ENCODE results near the gene OR4D11.

The OR4D11 gene

DNA sequence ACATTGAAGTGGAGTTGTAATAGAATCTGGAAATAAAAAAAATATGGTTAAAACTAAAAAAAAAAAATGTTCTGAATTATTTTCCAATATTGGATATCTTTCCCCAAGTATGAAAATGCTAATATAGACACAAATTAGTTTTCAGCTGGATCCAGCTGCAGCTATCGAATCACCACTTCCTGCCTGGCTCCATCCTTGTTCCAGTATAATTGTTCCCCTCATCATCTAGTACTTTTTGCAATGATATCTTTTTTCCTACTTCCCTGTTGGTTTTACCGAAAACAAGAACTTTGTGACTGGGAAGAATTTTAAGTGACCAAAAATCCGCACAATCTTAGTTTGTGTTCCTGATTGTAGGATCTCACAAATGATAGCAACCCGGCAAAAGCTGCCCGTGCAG lies 17.4 kb downstream of the OR4D11 start:
- no peaks in the 10 kb centered on the region for H3K9me3 ChIP-seq (ENCODE audit: control insufficient read depth, low read length)
- no peak overlapping the region for H3K23ac ChIP-seq (ENCODE audit: low read length in 2 of 2)
- no peak overlapping the region for H2BK120ac ChIP-seq (ENCODE audit: low read depth, low read length)
- H3K79me1 ChIP-seq (replicated peaks; ENCODE audit: low read length, poor library complexity, severe bottlenecking) = no peaks in the 10 kb centered on the region
- no peak overlapping the region for H2AFZ ChIP-seq (ENCODE audit: low read depth, low read length)
- 94% methylated on average over 5 of the region's 5 CpGs for WGBS
- H3K4me2 ChIP-seq (ENCODE audit: low read length, poor library complexity, severe bottlenecking) = no peak overlapping the region
- no peak overlapping the region for H3K4me3 ChIP-seq (ENCODE audit: insufficient read depth in 1 of 2, low read depth in 1 of 2, low read length in 2 of 2)
- H3K9ac ChIP-seq (ENCODE audit: low read length) = no peak overlapping the region
- no peak for DNase-seq
- H3K27ac ChIP-seq (ENCODE audit: low read length, poor library complexity, severe bottlenecking) = no peak overlapping the region
- H3K14ac ChIP-seq (ENCODE audit: low read length in 2 of 2) = no peak overlapping the region
- H2BK12ac ChIP-seq (ENCODE audit: low read length in 2 of 2) = no peak overlapping the region
- no peak overlapping the region for H2BK5ac ChIP-seq (ENCODE audit: low read depth, low read length, poor library complexity, severe bottlenecking)
- no peaks in the 10 kb centered on the region for H3K36me3 ChIP-seq (ENCODE audit: control insufficient read depth in 1 of 2, insufficient read depth in 2 of 2, low read depth in 1 of 2, low read length in 2 of 2)
- H3K27me3 ChIP-seq (ENCODE audit: control insufficient read depth in 1 of 2, insufficient read depth in 1 of 2, low read length in 2 of 2) = peaks cover 0 to 12% of the 10 kb centered on the region in 2 experiments
- H4K8ac ChIP-seq (ENCODE audit: low read length) = no peak overlapping the region
- no peak overlapping the region for H3K18ac ChIP-seq (ENCODE audit: low read depth in 1 of 2, low read length in 2 of 2)
- no peak overlapping the region for H3K4ac ChIP-seq (ENCODE audit: low read depth in 1 of 2, low read length in 2 of 2)
- H4K91ac ChIP-seq (ENCODE audit: low read length) = no peak overlapping the region
- H3K4me1 ChIP-seq (ENCODE audit: control insufficient read depth, insufficient read depth, low read depth, low read length) = no peaks in the 10 kb centered on the region
- no peak overlapping the region for H2BK15ac ChIP-seq (ENCODE audit: low read depth, poor library complexity, severe bottlenecking)
- H2AK5ac ChIP-seq (ENCODE audit: low read length, severe bottlenecking) = no peak overlapping the region

DNA sequence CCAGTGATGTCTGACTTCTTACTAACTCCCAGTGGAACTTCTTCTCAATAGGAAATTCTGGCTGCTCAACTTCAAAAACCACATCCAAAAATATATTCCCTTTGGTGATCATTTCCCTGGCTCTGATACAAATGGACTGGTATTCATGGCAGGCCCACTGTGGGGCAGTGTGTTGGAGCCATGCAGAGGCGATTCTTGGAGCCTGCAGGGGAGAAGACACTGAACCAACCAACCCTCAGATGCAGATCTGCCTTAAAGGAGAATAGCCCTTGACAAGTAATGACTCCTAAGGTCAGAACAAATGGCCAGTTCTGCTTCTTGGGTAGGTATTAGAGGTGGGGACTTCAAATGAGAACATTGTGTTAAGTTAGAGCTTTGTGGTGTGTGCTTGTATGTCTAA lies 20.2 kb downstream of the OR4D11 start:
- 25% methylated on average over 1 of the region's 1 CpG for WGBS

GRCh38 chr11:59528711-59529110 lies 25.3 kb downstream of the OR4D11 start:
- Histone ChIP-seq H2AK5ac (ENCODE audit: low read length, severe bottlenecking) (no peak overlapping the region), H2BK15ac (ENCODE audit: low read depth, poor library complexity, severe bottlenecking) (no peak overlapping the region), H2BK120ac (ENCODE audit: low read depth, low read length) (no peak overlapping the region), H3K14ac (ENCODE audit: low read length in 2 of 2) (no peak overlapping the region), H3K9ac (ENCODE audit: low read length) (no peak overlapping the region), H3K4me3 (ENCODE audit: insufficient read depth in 1 of 2, low read depth in 1 of 2, low read length in 2 of 2) (no peak overlapping the region), H3K9me3 (ENCODE audit: control insufficient read depth, low read length) (no peaks in the 10 kb centered on the region), H2BK5ac (ENCODE audit: low read depth, low read length, poor library complexity, severe bottlenecking) (no peak overlapping the region), H3K23ac (ENCODE audit: low read length in 2 of 2) (no peak overlapping the region), H4K91ac (ENCODE audit: low read length) (no peak overlapping the region), H3K4me2 (ENCODE audit: low read length, poor library complexity, severe bottlenecking) (no peak overlapping the region), H3K4ac (ENCODE audit: low read depth in 1 of 2, low read length in 2 of 2) (no peak overlapping the region), H3K4me1 (ENCODE audit: control insufficient read depth, insufficient read depth, low read depth, low read length) (no peaks in the 10 kb centered on the region), H3K27me3 (ENCODE audit: control insufficient read depth in 1 of 2, insufficient read depth in 1 of 2, low read length in 2 of 2) (peaks cover 0 to 15% of the 10 kb centered on the region in 2 experiments), H3K36me3 (ENCODE audit: control insufficient read depth in 1 of 2, insufficient read depth in 2 of 2, low read depth in 1 of 2, low read length in 2 of 2) (no peaks in the 10 kb centered on the region), H3K79me1 (replicated peaks; ENCODE audit: low read length, poor library complexity, severe bottlenecking) (no peaks in the 10 kb centered on the region), H3K27ac (ENCODE audit: low read length, poor library complexity, severe bottlenecking) (no peak overlapping the region), H4K8ac (ENCODE audit: low read length) (no peak overlapping the region), H2BK12ac (ENCODE audit: low read length in 2 of 2) (no peak overlapping the region), H3K18ac (ENCODE audit: low read depth in 1 of 2, low read length in 2 of 2) (no peak overlapping the region), H2AFZ (ENCODE audit: low read depth, low read length) (no peak overlapping the region)
- 39% methylated on average over 7 of the region's 7 CpGs for WGBS
- no peak for DNase-seq

More for the DNA sequence above, 20.2 kb downstream of the OR4D11 start:
- H2AK5ac ChIP-seq (ENCODE audit: low read length, severe bottlenecking) = no peak overlapping the region
- no peak overlapping the region for H4K8ac ChIP-seq (ENCODE audit: low read length)
- no peaks in the 10 kb centered on the region for H3K4me1 ChIP-seq (ENCODE audit: control insufficient read depth, insufficient read depth, low read depth, low read length)
- no peak overlapping the region for H2BK12ac ChIP-seq (ENCODE audit: low read length in 2 of 2)
- H3K9ac ChIP-seq (ENCODE audit: low read length) = no peak overlapping the region
- DNase-seq = no peak
- no peaks in the 10 kb centered on the region for H3K9me3 ChIP-seq (ENCODE audit: control insufficient read depth, low read length)
- H3K23ac ChIP-seq (ENCODE audit: low read length in 2 of 2) = no peak overlapping the region
- no peak overlapping the region for H3K4ac ChIP-seq (ENCODE audit: low read depth in 1 of 2, low read length in 2 of 2)
- no peaks in the 10 kb centered on the region for H3K79me1 ChIP-seq (replicated peaks; ENCODE audit: low read length, poor library complexity, severe bottlenecking)
- H2AFZ ChIP-seq (ENCODE audit: low read depth, low read length) = no peak overlapping the region
- H4K91ac ChIP-seq (ENCODE audit: low read length) = no peak overlapping the region
- H2BK120ac ChIP-seq (ENCODE audit: low read depth, low read length) = no peak overlapping the region
- H2BK5ac ChIP-seq (ENCODE audit: low read depth, low read length, poor library complexity, severe bottlenecking) = no peak overlapping the region
- no peak overlapping the region for H2BK15ac ChIP-seq (ENCODE audit: low read depth, poor library complexity, severe bottlenecking)
- H3K14ac ChIP-seq (ENCODE audit: low read length in 2 of 2) = no peak overlapping the region
- no peak overlapping the region for H3K4me2 ChIP-seq (ENCODE audit: low read length, poor library complexity, severe bottlenecking)
- H3K36me3 ChIP-seq (ENCODE audit: control insufficient read depth in 1 of 2, insufficient read depth in 2 of 2, low read depth in 1 of 2, low read length in 2 of 2) = no peaks in the 10 kb centered on the region
- H3K18ac ChIP-seq (ENCODE audit: low read depth in 1 of 2, low read length in 2 of 2) = no peak overlapping the region
- peaks cover 0 to 15% of the 10 kb centered on the region in 2 experiments for H3K27me3 ChIP-seq (ENCODE audit: control insufficient read depth in 1 of 2, insufficient read depth in 1 of 2, low read length in 2 of 2)
- no peak overlapping the region for H3K4me3 ChIP-seq (ENCODE audit: insufficient read depth in 1 of 2, low read depth in 1 of 2, low read length in 2 of 2)
- H3K27ac ChIP-seq (ENCODE audit: low read length, poor library complexity, severe bottlenecking) = no peak overlapping the region

DNA sequence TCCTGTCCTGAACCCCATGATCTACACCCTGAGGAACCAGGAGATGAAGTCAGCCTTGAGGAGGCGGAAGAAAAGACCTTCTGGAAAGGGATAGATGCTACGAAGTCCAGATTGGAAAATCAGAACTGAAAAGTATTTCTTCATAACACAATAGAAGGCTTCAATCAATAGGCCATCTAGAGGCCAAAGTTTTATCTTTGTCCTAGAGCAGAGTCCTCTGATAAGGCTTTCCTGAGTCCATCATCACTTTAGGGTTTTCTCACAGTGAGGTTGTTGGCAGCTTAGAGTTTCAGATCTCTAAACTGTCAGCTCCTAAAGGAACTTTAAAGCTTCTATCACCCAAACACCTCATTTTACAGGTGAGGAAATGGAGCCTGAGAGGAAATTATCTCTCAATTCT lies 29.2 kb downstream of the OR4D11 start:
- H2BK120ac ChIP-seq (ENCODE audit: low read depth, low read length) = no peak overlapping the region
- H4K91ac ChIP-seq (ENCODE audit: low read length) = no peak overlapping the region
- H3K9me3 ChIP-seq (ENCODE audit: control insufficient read depth, low read length) = no peaks in the 10 kb centered on the region
- no peaks in the 10 kb centered on the region for H3K79me1 ChIP-seq (replicated peaks; ENCODE audit: low read length, poor library complexity, severe bottlenecking)
- H4K8ac ChIP-seq (ENCODE audit: low read length) = no peak overlapping the region
- no peak overlapping the region for H3K4ac ChIP-seq (ENCODE audit: low read depth in 1 of 2, low read length in 2 of 2)
- H3K23ac ChIP-seq (ENCODE audit: low read length in 2 of 2) = no peak overlapping the region
- H2AK5ac ChIP-seq (ENCODE audit: low read length, severe bottlenecking) = no peak overlapping the region
- H3K9ac ChIP-seq (ENCODE audit: low read length) = no peak overlapping the region
- DNase-seq = no peak
- no peak overlapping the region for H2AFZ ChIP-seq (ENCODE audit: low read depth, low read length)
- no peak overlapping the region for H3K18ac ChIP-seq (ENCODE audit: low read depth in 1 of 2, low read length in 2 of 2)
- no peak overlapping the region for H2BK12ac ChIP-seq (ENCODE audit: low read length in 2 of 2)
- no peak overlapping the region for H3K27ac ChIP-seq (ENCODE audit: low read length, poor library complexity, severe bottlenecking)
- H3K4me1 ChIP-seq (ENCODE audit: control insufficient read depth, insufficient read depth, low read depth, low read length) = no peaks in the 10 kb centered on the region
- WGBS = no CpG with 5 or more reads among the region's 2 CpGs
- H3K27me3 ChIP-seq (ENCODE audit: control insufficient read depth in 1 of 2, insufficient read depth in 1 of 2, low read length in 2 of 2) = peaks cover 0 to 7% of the 10 kb centered on the region in 2 experiments
- no peak overlapping the region for H3K14ac ChIP-seq (ENCODE audit: low read length in 2 of 2)
- no peak overlapping the region for H2BK15ac ChIP-seq (ENCODE audit: low read depth, poor library complexity, severe bottlenecking)
- H3K4me2 ChIP-seq (ENCODE audit: low read length, poor library complexity, severe bottlenecking) = no peak overlapping the region
- no peak overlapping the region for H3K4me3 ChIP-seq (ENCODE audit: insufficient read depth in 1 of 2, low read depth in 1 of 2, low read length in 2 of 2)
- H2BK5ac ChIP-seq (ENCODE audit: low read depth, low read length, poor library complexity, severe bottlenecking) = no peak overlapping the region
- no peaks in the 10 kb centered on the region for H3K36me3 ChIP-seq (ENCODE audit: control insufficient read depth in 1 of 2, insufficient read depth in 2 of 2, low read depth in 1 of 2, low read length in 2 of 2)

Data from mesenchymal stem cell (in vitro differentiated cells and primary cell).